ENCODE measurements around the gene OR6S1.

DNA sequence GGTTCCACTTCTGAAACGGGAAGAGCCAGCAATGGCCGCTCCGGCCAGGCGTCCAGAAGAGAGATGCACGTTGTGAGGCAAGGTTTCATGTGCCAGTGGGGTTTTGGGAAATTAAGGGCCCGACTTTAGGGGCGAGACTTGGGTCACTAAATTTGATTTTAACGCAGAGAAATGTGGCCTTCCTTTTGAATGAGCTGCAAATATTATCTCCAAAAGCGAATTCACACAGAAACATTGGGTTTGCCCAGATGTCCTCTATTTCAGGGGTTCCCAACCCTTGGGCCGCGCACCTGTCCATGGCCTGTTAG lies 40.6 kb upstream of the OR6S1 start:
- TF ChIP-seq ZNF274 (IDR thresholded peaks at IDR 0.05; ENCODE audit: borderline replicate concordance, extremely low read depth, low read length) (no peak), NRF1 (IDR thresholded peaks at IDR 0.05; ENCODE audit: low read depth, low read length) (no peak), MAFK (IDR thresholded peaks at IDR 0.05; ENCODE audit: low read depth, low read length) (no peak), TEAD4 (IDR thresholded peaks at IDR 0.05; ENCODE audit: low read depth, low read length) (no peak), JUND (IDR thresholded peaks at IDR 0.05; ENCODE audit: low read length) (no peak), CEBPB (IDR thresholded peaks at IDR 0.05; ENCODE audit: low read depth, low read length) (no peak), POLR2AphosphoS5 (IDR thresholded peaks at IDR 0.05; ENCODE audit: low read depth, low read length) (no peak), RFX5 (IDR thresholded peaks at IDR 0.05; ENCODE audit: borderline replicate concordance, low read depth, low read length) (no peak), SP1 (IDR thresholded peaks at IDR 0.05; ENCODE audit: low read depth, low read length) (no peak)
- TF ChIP-seq, protein P1, sequence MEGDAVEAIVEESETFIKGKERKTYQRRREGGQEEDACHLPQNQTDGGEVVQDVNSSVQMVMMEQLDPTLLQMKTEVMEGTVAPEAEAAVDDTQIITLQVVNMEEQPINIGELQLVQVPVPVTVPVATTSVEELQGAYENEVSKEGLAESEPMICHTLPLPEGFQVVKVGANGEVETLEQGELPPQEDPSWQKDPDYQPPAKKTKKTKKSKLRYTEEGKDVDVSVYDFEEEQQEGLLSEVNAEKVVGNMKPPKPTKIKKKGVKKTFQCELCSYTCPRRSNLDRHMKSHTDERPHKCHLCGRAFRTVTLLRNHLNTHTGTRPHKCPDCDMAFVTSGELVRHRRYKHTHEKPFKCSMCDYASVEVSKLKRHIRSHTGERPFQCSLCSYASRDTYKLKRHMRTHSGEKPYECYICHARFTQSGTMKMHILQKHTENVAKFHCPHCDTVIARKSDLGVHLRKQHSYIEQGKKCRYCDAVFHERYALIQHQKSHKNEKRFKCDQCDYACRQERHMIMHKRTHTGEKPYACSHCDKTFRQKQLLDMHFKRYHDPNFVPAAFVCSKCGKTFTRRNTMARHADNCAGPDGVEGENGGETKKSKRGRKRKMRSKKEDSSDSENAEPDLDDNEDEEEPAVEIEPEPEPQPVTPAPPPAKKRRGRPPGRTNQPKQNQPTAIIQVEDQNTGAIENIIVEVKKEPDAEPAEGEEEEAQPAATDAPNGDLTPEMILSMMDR (IDR thresholded peaks at IDR 0.05; ENCODE audit: control extremely low read depth in 1 of 3, insufficient read depth in 1 of 3, low read depth in 1 of 3, low read length in 3 of 3) = no peak
